ENCODE results near the gene MAST3. TPM values are rescaled to one million over a fixed set of nuclear protein-coding genes. Genes with fewer than 3 reads are reported as not detected.

MAST3 gene
- total RNA-seq, 1 donor from 2014 or later: 4.3 TPM

DNA sequence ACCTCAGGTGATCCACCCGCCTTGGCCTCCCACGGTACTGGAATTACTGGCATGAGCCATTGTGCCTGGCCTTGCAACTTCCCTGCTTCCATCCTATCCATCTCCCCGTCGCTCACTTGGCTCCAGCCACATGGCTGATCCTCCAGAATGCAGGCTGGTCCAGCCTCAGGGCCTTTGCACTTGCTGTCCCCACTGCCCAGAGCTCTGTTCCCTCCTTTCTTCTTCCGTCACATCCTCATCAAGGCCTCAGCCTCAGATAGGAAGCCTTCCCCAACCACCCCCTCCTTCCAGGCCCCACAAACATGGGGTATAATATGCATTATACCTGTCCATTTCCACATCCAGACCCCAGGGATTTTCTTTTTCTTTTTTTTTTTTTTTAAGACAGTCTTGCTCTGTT, 16.2 kb downstream of the MAST3 start:
- no peak for DNase-seq

DNA sequence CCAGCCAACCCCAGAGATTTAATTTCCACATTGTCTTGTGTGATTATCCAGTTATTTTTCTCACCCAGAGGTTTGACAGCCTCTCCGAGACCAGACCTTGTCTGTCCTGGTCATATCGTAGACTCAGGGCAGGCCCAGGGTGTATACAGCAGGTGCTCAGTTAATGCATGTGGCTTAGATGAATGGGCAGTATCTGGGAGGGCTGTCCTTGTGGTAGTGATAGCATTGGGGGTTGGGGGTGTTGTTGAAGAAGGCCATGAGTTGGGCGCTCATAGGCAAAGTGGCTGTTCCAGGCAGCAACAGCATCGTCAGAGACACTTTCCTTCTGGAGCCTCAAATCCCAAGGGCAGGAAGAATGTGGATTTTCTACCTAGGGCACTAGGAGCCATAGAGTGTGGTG, 16.9 kb downstream of the MAST3 start:
- DNase-seq: no peak

DNA sequence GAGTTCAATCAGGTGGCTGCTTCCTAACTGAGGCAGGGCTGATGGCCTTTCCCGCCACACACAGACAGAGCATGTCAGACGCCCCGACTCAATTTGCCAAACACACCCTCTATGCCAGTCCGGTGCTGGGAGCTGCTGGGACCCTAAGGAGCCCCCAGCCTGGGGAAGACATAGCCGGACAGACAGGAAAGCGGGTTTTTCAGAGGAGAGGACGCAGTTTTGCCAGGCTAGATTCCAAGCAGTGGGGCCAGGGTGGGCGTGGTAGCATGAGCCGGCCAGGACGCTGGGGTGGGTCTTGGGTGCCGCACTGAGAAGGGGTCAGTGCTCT, 19.8 kb downstream of the MAST3 start:
- DNase-seq: no peak

DNA sequence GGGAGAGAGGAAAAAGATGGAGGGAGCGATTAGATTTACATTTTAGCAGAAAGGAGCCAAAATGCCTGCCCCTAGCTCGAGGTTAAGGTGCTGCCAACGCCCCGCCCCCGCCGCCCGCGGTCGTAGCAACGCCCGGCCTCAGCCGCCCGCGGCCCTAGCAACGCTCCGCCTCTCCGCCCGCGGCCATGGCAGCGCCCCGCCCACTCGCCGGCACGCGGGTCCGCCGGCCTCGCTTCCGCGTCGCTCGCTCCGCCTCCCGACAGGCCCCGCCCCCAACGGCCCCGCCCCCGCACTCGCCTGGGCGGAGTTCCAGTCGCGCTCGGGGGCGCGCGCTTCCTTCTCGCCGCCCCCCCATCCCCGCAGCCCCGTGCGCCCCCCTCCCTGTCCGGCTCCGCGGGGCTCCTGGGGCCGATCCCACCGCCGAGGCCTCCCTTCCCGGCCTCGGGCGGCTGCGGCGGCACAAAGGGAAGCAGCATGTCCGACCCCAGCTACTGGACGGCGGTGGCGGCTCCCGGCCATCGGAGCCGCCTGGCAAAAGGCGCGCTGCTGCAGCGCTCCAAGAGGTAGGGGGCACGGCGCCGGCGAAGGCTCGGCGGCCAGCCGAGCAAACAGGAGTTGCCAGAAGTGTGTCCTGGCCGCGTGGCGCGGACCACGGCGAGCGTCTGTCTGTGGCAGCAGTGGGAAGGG, 20.3 kb downstream of the MAST3 start:
- peak; percentile 75 for DNase-seq

DNA sequence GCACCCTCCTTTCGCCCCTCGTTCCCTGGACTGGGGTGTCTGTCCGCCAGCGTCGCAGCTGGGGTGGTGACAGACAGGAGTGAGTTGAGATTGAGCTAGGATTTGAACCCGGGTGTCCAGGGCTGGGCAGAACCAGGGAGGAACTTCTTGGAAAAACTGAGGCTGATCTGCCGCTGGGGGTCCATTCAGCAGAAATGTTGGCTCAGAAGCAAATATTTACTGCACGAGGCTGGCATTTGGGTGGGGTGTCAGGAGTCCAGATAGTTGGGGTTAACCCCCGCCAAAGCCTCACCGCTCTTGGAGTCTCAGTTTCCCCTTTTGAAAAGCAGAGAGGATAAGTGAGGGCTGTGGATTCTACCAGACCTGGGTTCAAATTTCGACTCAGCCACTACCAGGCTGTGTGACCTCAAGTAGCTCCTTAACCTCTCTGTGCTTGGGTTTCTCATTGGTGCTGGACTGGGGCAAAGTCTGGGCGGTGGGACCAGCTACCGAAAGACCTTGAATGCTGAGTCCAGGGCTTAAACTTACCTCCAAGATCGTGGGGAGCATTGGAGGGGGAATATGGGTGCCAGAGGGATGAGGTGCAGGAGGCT, 20.9 kb downstream of the MAST3 start:
- no peak for DNase-seq

DNA sequence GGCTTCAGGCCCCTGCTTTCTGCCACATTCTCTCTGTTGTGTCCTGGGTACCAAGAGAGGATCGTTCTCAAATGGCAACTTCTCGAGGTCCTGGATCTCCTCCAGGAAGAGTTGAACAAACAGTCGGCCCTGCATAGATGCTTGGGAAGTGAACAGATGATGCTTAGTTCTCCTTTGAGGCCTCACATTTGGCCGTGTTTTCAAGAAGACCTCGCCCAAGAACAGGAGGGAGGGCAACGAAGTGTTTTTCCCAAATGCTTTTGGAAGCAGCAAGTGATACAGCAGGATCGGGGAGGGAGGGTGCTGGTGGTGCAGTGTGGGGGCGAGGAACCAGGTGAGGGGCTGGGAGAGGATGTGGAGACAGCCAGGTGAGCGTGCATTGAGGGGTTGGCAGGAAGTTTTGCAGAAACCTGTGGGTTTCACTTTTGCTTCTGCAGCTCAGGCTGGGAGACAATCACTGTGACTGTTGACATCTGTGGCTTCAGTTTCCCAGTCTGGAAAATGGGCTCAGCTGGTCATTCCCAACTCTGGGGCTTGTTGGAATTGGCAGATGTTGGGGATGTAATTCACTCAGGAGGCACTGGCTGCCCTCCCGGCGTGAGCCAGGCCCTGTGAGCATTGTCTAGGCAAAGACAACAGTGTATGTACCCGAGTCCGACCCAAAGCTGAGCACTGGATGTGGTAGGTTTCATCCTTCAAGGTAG, 21.6 kb downstream of the MAST3 start:
- no peak for DNase-seq

DNA sequence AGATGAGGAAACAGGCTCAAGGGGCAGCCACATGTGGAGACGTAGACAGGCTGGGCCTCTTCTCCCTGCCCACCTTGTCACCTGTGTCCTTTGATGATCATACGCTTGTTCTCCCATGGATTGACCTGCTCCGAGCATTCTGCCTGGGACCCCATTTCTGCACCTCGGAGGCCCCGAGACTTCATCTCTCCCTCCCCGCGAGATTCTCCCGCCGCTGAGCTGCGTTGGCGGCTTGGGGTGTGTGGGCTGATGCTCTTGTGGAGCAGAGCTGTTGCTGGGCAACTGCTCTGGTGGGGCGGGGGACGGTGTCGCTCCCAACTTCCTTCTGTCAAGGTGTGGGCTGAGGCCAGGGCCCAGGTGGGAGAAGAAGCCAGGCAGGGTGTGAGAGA, 22.1 kb downstream of the MAST3 start:
- no peak for DNase-seq

DNA sequence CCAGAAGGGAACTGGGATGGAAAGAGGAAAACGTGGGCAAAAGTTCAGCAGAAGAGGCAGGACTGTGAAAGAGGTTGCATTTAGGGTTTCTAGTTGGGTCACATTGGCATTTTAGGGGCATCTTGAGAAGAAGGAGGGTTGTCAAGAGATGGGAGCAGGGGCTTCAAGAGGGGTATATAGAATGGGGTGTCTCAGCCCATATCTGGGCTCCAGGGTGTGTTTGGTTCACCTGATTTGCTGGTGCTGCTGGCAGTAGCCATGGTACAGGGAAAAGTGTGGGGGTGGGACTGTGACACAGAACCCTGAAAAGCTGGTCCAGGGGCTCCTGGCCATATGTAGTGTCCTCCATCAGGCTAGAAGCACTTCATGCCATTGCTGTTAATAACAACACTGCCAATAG, 22.5 kb downstream of the MAST3 start:
- no peak for DNase-seq

DNA sequence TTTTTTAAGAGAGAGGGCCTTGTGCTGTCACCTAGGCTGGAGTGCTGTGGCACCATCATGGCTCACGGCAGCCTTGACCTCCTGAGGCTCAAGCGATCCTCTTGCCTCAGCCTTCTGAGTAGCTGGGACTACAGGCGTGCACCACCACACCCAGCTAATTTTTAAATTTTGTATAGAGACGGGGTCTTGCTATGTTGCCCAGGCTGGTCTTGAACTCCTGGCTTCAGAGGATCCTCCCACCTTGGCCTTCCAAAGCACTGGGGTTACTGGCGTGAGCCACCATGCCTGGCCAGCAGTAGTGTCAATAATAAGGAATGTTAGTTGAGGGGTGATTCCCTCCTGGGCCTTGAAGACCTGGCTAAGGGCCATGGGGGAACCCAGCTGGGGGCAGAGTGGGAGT, 23.6 kb downstream of the MAST3 start:
- DNase-seq: no peak

DNA sequence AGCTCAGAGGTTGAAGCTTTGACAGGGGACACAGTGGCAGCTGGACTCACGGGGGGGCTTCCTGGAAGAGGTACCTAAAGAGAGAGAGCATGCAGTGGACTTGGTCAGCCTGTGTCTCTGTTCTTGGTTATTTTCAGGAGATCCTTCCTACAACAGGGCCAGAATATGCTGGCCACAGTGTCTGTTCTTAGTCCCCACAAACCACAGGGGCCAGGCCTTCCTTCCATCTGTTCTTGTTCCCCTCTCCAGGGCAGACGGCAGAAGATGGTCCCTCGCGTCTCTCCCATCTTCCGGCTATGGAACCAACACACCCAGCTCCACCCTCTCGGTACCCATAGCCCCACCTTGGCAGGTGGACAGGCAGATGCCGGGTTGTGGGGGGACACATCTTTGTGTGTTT, 24.8 kb downstream of the MAST3 start:
- no peak for DNase-seq

DNA sequence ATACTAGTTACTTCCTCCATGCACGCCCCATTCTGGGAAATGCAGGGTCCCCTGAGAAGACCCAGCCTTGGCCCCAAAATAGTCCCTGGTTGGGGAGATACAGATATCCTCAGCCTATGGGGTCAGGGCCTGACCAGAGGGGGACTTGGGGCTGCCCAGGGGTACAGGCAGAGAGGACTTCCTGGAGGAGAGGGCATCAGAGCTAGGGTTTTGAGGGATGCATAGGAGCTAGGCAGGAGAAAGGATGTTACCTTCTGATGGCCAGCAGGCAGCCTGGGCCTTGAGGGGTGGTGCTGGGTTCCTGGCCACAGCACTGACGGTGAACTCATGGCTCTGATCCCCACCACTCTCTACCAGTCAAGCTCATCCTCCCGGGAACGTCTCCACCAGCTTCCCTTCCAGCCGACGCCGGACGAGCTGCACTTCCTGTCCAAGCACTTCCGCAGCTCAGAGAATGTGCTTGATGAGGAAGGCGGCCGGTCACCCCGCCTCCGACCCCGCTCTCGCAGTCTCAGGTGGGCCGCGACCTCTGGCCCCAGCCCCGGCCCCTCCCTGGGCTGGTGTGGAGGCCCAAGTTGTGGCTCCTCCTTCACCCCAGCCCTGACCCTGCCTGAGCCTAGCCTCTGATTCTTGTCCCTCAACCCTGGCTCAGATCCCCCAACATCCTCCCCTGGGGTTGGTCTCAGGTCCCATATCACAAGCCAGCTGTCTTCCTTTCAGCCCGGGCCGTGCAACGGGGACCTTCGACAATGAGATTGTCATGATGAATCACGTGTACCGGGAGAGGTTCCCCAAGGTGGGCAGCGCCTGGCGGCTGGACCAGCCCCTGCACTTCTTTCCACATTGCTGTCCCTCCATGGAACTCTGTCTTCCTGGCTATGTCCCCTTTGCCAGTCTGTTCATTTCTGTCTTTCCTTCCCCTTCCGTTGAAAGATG, 25.6 kb downstream of the MAST3 start:
- no peak for DNase-seq

DNA sequence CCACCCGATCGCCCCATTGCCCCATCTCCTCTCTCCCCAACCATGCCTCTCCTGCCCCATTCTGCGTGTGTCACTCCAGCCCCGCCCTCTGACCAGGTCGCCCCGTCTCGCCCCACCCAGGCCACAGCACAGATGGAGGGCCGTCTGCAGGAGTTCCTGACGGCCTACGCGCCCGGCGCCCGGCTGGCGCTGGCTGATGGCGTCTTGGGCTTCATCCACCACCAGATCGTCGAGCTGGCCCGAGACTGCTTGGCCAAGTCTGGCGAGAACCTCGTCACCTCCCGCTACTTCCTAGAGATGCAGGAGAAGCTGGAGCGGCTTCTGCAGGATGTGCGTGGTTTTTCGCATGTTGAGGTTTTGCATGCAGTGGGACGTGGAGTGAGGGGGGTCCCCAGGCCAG, 26.2 kb downstream of the MAST3 start:
- no peak for DNase-seq

DNA sequence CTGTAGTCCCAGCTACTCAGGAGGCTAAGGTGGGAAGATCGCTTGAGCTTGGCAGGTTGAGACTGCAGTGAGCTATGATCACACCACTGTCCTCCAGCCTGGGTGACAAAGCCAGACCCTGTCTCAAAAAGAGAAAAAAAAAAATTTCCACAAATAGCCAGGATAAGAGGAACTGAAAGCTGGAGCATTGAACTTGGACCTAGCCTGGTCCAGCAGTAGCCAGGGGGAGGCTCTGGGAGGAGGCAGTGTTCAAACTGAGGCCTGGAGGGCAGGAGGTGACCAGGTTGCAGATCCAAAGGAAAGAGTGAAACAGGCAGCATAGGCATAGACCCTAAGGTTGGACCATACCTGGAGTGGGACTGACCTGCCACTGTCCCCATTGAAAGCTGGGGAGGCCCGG, 28.5 kb downstream of the MAST3 start:
- no peak for DNase-seq

DNA sequence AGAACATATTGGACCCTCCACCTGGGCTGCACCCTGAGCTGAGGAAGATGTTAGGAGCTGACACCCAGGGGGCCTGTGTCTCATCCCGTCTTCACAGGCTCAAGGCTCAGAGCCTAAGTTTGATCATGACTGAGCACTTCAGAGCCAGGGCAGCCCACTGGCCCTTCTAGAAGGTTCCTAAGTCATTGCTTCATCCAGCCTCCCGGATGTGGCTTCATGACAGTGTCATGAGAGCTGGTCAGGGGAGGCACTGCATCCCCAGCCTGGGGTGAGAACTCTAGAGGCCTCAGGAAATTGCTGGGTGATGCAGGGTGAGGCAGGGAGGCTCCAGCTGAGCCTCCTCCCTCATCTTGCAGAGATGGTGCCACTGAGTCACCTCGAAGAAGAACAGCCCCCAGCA, 30.5 kb downstream of the MAST3 start:
- DNase-seq: no peak

DNA sequence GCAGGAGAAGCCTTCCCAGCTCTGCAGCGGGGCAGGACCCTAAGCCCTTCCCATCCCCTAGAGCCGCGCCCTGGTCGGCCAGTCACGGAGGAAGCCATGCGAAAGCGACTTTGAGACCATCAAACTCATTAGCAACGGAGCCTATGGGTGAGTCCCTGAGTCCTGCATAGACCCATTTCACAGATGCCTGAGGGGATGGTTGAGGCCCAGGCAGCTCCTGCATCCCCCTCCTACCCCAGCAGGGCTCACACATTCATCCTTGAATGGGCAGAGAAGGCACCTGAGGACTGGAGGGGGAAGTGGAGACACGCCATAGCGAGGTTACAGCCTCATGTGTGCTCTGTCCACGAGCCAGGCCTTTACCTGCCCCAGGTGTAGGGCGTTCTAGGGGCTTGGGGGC, 31.2 kb downstream of the MAST3 start:
- no peak for DNase-seq

DNA sequence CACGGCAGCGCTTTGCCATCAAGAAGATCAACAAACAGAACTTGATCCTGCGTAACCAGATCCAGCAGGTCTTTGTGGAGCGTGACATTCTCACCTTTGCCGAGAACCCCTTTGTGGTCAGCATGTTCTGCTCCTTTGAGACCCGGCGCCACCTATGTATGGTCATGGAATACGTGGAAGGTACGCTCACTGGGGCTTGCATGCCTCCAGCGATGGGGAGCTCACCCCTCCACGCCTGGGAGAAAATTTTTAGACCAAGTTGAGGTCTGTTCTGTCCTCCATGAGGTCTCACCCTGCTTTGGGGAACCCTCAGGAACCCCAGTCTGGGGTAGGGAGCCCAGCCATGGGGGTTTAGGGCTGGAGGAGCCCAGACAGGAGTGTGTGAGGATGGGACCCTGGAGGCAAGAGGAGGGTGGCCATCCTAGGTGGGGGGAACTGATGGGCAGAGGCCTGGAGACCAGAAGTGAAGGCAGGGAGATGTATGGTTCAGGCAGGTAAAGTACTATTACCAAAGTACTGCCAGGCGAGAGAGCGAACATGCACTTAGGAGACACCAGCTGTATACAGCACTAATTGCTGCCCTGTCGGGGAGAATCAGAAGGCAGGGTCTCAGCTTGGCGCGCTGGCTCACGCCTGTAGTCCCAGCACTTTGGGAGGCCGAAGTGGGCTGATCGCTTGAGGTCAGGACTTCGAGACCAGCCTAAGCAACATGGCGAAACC, 33.1 kb downstream of the MAST3 start:
- DNase-seq: no peak

DNA sequence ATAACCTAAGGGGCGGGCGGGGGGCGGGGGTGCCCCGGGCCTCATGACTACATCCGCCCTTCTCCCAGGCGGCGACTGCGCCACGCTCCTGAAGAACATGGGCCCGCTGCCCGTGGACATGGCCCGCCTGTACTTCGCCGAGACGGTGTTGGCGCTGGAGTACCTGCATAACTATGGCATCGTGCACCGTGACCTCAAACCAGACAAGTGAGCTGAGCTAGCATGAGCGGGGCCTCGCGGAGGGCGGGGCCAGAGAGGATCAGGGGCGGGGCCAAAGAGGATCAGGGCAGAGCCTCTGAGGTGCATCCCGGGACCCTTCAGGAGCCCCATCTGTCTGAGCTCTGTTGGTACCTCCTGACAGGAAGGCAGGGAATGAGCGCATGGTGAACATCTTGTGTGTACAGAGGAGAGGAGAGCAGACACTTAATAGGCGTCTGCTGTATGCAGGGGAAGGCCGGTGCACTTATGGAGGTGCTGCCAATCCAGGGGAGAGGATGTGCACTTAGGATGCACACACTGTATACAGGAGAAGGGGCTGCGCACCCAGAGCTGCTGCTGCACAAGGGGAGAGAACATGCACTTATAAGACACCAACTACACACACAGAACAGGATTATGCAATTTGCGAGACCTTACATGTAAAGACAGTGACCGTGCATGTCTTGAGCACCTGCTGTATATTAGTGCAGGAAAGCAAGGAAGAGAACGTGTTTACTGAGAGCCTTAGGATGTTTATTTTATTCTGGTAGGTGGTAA, 34.4 kb downstream of the MAST3 start:
- no peak for DNase-seq

DNA sequence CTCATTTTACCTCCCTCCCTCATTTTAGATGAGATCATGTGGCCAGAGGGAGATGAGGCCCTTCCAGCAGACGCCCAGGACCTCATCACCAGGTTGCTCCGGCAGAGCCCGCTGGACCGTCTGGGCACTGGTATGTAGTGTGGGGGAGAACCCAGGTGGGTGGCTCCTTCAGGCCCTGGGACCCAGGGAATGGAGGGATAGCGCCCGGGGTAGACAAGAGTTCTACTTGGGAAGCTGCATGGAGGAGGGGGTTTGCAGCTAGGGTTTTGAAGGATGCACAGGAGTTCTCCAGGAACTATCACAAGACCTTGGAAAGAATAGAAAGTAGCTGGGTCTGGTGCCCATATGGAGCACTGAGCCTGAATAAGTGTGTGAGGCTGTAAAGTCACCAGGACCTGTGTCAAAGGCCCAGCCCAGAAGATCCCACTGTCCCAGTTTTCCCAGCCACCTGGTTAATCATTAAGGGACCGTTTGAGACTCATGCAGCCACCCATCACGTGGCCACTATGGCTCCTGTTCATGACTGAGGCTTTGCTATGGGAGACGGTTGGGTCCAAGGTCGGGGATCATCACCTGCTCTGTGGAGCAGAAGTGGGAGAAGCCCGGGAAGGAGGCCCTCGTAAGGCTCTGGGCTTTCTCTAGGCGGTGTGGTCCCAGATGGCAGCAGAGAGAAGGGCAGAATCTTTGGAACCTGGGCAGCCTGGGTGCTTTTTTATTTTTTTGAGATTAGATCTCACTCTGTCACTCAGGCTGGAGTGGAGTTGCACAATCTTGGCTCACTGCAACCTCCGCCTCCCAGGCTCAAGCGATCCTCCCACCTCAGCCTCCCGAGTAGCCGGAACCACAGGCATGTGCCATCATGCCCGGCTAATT, 38.4 kb downstream of the MAST3 start:
- DNase-seq: no peak

DNA sequence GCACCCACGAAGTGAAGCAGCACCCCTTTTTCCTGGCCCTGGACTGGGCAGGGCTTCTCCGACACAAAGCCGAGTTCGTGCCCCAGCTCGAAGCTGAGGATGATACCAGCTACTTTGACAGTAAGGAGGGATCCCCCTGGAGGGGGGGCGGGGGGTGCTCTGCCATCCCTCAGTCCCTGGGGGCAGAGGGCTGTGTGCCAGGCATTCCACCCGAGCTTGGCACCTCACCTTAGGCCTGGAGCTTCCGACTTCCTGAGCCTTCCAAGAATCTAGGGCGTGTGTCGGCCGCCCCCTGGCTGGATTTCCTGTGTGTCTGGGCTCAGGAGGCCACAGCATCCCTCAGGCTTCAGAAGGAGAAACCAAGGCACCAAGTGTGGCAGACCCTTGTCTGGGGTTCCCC, 39.7 kb downstream of the MAST3 start:
- no peak for DNase-seq

DNA sequence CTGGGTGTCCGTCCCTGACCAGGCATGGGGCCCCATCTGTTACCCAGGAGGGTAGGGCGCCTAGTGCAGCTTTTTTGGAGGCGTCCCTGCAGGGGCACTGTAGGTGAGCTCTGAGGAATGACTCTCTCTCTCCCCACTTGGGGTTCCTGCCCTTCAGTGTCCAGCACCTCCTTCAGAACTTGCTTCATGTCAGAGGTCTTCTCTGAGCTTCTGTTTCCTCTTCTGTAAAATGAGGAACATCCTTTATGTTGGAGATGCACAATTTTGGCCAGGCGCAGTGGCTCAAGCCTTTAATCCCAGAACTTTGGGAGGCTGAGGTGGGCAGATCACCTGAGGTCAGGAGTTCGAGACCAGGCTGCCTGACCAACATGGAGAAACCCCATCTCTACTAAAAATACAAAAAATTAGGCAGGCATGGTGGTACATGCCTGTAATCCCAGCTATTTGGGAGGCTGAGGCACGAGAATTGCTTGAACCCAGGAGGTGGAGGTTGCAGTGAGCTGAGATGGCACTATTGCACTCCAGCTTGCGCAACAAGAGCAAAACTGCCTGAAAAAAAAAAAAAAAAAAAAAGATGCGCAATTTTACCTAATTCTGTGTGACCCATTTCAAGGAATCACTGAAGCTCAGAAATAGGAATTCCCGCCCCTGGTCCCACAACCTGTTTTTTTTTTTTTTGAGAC, 40.2 kb downstream of the MAST3 start:
- no peak for DNase-seq
